Effector memory CD8-positive, alpha-beta T cell (primary cell): ENCODE data around the gene AFMID.
"Not testable (repeated sequence)": the region's sequence is repeated elsewhere in the genome, so short reads cannot be mapped to it uniquely, and the experiment has no call there.

Source experiments
- ATAC-seq: fragments of 150-1000 bp; cut with Tn5 transposase; replicated peaks from 2 replicates; pipeline ENCODE4 v1.10.0; 2021; ENCODE audit warnings: mild to moderate bottlenecking, moderate library complexity
- DNase-seq, 3 experiments: peaks; one replicate each; pipeline ENCODE4 v3.0.0; 2021
- H3K27ac Mint-ChIP-seq, 2 donors: one replicate each; pipeline ENCODE4 v1.8.0; 2022; ENCODE audit warnings: mild to moderate bottlenecking in 2 of 2, mixed read lengths in 2 of 2, moderate library complexity in 2 of 2
- H3K27me3 Mint-ChIP-seq, 2 donors: one replicate each; pipeline ENCODE4 v1.8.0; 2022; ENCODE audit warnings: mixed read lengths in 2 of 2
- H3K36me3 Mint-ChIP-seq: one replicate; pipeline ENCODE4 v1.8.0; 2022; ENCODE audit warnings: mild to moderate bottlenecking, moderate library complexity, mixed read lengths; ENCODE audit not compliant: insufficient read depth
- H3K4me1 Mint-ChIP-seq, 2 donors: one replicate each; pipeline ENCODE4 v1.8.0; 2022; ENCODE audit warnings: low read depth in 2 of 2, mixed read lengths in 2 of 2
- H3K4me3 Mint-ChIP-seq, 2 donors: one replicate each; pipeline ENCODE4 v1.8.0; 2022; ENCODE audit warnings: mild to moderate bottlenecking in 2 of 2, mixed read lengths in 2 of 2, moderate library complexity in 2 of 2
- H3K9me3 Mint-ChIP-seq, 2 donors: one replicate each; pipeline ENCODE4 v1.8.0; 2022; ENCODE audit warnings: mixed read lengths in 2 of 2

AFMID gene

DNA sequence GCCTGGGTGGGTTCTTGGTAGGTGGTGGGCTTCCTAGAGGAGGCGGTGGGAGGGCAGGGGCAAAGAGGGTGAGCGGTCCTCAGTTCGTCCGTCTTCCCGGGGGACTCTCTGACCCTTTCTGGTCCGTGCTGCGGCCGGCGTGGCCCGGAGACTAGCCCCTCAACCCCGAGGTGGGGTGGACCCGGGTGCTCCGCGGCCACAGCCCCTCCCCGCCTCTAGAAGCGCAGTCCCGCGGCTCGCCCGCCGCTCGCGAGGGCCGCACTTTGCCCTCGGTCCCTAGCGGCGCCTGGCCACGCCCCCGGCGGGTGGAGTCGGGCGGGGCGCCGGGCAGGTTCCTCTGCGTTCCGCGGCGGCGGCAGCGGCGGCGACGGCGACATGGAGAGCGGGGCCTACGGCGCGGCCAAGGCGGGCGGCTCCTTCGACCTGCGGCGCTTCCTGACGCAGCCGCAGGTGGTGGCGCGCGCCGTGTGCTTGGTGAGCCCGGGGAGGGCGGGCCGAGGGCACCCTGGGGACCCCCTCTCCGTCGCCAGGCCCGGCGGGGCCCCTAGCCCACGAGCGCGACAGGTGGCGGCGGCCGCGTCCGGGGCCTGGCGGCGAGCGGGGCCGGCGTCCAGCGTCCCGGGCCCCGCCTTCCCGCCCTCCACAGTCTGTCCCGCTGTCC, 18.8 kb upstream of the AFMID start, which contains the start of gene SYNGR2:
SYNGR2 (plus strand) TSS at position 340 of the 661 bp plus-strand sequence; CDS start at position 376, 36 bp downstream.
- H3K36me3 Mint-ChIP-seq: peaks cover 15% of the 10 kb centered on the region
- H3K4me1 Mint-ChIP-seq: peaks cover 18 to 27% of the 10 kb centered on the region in 2 donors
- H3K9me3 Mint-ChIP-seq: no peaks in the 10 kb centered on the region
- no peaks in the 10 kb centered on the region for H3K27me3 Mint-ChIP-seq
- peak; percentile 85 to 90 (median 87) for DNase-seq
- peak within 1 kb of the TSS; percentile 35 to 80 for H3K27ac Mint-ChIP-seq
- peak within 1 kb of the TSS; percentile 66 to 74 for H3K4me3 Mint-ChIP-seq
- ATAC-seq: peak; percentile 91

DNA sequence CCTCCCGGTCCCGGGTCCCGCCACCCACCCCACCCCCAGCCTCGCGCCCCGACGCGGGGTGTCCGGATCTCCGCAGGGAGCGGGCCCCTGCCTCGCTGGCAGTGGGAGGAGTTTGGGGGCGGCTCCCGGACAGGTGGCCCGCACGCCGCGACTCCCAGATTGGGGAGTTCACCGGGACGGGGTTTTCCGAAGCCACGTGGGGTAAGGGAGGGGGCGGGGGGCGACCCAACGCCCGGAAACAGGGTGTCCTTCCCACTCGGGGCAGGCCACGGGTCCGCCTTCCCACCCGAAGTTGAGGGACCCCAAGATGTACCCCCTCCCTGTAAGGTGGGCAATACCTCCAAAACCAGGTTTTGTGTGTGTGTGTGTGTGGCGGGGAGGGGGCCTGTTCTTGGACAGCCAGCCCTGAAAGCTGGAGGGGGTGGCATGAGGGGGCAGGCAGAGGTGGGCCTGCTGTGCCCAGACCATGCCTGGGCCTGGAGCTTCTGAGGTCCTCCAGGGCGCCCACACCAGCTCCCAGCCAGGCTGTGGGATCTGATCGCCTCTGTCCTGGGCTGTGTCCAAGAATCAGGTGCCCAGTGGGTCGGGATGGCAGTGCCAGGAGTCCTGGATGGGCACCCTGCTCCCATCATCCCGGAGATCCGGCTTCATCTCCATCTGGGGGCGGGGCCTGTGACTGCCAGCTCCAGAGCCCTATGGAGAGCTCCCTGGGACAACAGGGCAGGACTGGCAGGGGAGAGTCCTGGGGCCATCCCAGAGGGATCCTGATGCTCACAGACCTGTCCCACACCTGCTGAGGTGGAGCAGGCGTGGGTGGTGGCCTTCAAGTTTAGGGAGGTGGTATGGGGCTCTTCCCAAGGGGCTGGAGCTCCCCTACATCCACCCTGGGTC, 18.0 kb upstream of the AFMID start:
- Mint-ChIP-seq H3K9me3 (no peaks in the 10 kb centered on the region), H3K4me1 (peaks cover 26 to 35% of the 10 kb centered on the region in 2 donors), H3K27ac (peak overlapping the region; percentile 35 to 80), H3K27me3 (no peaks in the 10 kb centered on the region), H3K4me3 (peak overlapping the region; percentile 60 to 71), H3K36me3 (peaks cover 21% of the 10 kb centered on the region)
- peak; percentile 62 for ATAC-seq
- DNase-seq: peak in 2 of 3 experiments; percentile 35 to 39

DNA sequence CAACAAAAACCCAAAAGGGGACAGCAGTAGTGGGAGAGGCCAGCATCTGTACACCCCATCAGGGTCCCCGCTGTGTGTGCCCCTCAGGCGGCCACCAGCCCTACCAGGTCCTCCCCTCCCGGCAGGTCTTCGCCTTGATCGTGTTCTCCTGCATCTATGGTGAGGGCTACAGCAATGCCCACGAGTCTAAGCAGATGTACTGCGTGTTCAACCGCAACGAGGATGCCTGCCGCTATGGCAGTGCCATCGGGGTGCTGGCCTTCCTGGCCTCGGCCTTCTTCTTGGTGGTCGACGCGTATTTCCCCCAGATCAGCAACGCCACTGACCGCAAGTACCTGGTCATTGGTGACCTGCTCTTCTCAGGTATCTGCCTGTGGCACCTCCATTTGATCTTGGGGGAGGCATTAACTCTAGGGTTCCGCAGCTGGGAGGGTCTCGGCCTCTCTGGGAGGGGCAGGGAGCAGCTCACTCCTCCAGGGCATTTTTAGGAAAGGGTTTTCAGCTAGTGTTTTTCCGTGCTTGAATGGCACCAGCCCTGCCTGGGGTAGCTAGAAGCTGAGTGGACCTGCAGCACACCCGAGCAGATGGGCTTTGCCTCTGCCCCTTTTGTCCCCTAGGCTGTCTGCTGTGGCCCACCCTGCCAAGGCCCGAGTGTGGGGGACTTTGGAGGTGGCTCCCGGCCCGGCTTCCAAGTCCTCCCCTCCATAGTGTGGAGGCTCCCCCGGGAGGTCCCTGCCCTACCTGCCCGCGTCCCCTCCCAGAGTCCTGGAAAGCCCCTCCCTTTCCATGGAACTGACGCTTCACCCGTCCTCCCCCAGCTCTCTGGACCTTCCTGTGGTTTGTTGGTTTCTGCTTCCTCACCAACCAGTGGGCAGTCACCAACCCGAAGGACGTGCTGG, 16.2 kb upstream of the AFMID start:
- H3K4me3 Mint-ChIP-seq: peak overlapping the region; percentile 8 to 51
- H3K27ac Mint-ChIP-seq: peak overlapping the region; percentile 17 to 68
- H3K9me3 Mint-ChIP-seq: no peaks in the 10 kb centered on the region
- peaks cover 29 to 37% of the 10 kb centered on the region in 2 donors for H3K4me1 Mint-ChIP-seq
- no peak for DNase-seq
- peaks cover 25% of the 10 kb centered on the region for H3K36me3 Mint-ChIP-seq
- no peaks in the 10 kb centered on the region for H3K27me3 Mint-ChIP-seq
- ATAC-seq: no peak

DNA sequence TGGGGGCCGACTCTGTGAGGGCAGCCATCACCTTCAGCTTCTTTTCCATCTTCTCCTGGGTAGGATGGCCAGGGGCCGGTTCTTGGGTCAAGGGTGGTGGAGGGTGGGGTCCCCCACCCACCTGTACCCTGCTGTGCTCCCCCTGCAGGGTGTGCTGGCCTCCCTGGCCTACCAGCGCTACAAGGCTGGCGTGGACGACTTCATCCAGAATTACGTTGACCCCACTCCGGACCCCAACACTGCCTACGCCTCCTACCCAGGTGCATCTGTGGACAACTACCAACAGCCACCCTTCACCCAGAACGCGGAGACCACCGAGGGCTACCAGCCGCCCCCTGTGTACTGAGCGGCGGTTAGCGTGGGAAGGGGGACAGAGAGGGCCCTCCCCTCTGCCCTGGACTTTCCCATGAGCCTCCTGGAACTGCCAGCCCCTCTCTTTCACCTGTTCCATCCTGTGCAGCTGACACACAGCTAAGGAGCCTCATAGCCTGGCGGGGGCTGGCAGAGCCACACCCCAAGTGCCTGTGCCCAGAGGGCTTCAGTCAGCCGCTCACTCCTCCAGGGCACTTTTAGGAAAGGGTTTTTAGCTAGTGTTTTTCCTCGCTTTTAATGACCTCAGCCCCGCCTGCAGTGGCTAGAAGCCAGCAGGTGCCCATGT, 15.4 kb upstream of the AFMID start:
- Mint-ChIP-seq H3K27ac (peak overlapping the region in 1 of 2 donors; percentile 68), H3K4me3 (peak overlapping the region in 1 of 2 donors; percentile 17), H3K36me3 (peaks cover 27% of the 10 kb centered on the region), H3K4me1 (peaks cover 34 to 42% of the 10 kb centered on the region in 2 donors)
- not testable (repeated sequence) for DNase-seq, H3K27me3 Mint-ChIP-seq, ATAC-seq, H3K9me3 Mint-ChIP-seq

DNA sequence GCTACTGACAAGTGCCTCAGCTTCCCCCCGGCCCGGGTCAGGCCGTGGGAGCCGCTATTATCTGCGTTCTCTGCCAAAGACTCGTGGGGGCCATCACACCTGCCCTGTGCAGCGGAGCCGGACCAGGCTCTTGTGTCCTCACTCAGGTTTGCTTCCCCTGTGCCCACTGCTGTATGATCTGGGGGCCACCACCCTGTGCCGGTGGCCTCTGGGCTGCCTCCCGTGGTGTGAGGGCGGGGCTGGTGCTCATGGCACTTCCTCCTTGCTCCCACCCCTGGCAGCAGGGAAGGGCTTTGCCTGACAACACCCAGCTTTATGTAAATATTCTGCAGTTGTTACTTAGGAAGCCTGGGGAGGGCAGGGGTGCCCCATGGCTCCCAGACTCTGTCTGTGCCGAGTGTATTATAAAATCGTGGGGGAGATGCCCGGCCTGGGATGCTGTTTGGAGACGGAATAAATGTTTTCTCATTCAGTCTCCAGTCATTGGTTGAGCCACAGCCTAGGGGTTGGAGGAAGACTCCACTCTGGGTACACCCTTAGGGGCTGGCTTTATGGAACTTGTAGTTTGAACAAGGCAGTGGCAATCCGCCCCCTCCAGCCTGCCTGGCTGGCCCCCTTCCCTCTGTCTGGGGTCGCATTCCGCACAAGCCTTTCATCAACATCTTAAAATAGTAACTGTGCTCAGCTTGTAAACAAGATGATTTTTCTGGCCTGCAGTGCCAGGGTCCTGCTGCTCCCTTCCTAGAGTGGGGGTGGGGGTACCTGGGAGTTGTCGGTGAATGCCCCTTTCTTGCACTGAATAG, 14.7 kb upstream of the AFMID start:
- peak overlapping the region in 1 of 2 donors; percentile 17 for H3K4me3 Mint-ChIP-seq
- H3K27ac Mint-ChIP-seq: peak overlapping the region; percentile 88 to 90
- no peak for ATAC-seq

DNA sequence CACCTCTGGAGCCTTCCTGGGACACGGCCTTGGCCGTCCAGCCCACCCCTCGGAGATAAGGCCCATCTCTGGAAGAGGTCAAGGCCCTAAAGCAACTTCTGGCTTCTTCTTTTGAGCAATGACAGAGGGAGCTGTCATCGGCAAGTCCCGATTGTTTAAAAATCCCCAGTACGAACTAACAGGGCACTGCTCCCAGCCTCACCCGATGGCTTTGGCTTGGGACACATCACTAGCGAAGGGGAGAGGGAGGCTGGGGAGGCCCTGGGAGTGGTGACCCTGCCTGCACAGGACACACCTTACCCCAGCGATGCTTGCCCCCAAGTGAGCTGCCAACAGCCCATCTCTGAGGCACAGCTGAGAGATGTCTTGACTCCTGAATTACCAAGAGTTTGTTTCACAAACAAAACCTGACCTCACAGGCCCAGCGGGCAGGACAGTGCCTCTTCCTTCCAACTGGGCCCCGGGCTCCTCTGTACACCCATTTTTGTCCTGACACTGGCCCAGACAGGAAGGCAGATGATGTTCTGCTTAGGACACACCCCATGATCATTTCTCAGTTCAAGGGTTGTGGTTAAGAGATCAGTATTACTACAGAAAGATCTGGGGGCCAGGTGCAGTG, 14.0 kb upstream of the AFMID start:
- DNase-seq (no peak), ATAC-seq (peak; percentile 31)
- H3K4me3 Mint-ChIP-seq: peak overlapping the region; percentile 18 to 60
- H3K36me3 Mint-ChIP-seq: peaks cover 32% of the 10 kb centered on the region
- H3K27me3 Mint-ChIP-seq: no peaks in the 10 kb centered on the region
- peak overlapping the region; percentile 88 to 90 for H3K27ac Mint-ChIP-seq
- no peaks in the 10 kb centered on the region for H3K9me3 Mint-ChIP-seq
- peaks cover 34 to 42% of the 10 kb centered on the region in 2 donors for H3K4me1 Mint-ChIP-seq

More for the DNA sequence above, 14.7 kb upstream of the AFMID start:
- Mint-ChIP-seq H3K36me3 (peaks cover 27% of the 10 kb centered on the region), H3K9me3 (no peaks in the 10 kb centered on the region), H3K27me3 (no peaks in the 10 kb centered on the region), H3K4me1 (peaks cover 34 to 42% of the 10 kb centered on the region in 2 donors)
- DNase-seq: no peak

DNA sequence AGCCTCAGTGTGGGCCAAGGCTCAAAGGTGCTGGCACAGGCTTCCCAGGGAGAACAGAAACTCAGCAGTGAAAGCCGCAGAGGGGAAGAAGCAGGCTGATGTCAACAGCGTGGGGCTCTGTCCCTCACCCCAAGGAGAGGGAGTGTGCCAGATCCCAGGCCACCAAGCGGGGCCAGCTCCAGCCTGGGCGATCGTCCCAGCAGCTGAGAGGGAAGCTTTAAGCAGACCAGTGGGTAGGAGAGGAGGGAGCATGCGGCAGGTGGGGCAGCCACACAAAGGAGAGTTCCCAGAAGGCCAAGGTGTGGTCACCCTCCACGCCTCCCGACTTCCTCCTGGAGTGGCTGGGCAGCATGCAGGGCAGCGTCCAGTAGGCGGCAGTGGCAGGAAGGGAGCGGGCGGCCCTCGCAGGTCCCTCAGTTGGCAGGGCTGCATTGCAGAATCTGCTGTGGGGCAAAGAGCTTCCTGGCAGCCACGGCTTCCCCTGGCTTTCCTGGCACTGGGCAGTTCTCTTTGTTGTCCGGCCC, 12.8 kb upstream of the AFMID start:
- H3K9me3 Mint-ChIP-seq: no peaks in the 10 kb centered on the region
- no peaks in the 10 kb centered on the region for H3K27me3 Mint-ChIP-seq
- H3K4me1 Mint-ChIP-seq: peaks cover 34 to 38% of the 10 kb centered on the region in 2 donors
- ATAC-seq (no peak), DNase-seq (no peak)
- peaks cover 32% of the 10 kb centered on the region for H3K36me3 Mint-ChIP-seq
- H3K4me3 Mint-ChIP-seq: peak overlapping the region in 1 of 2 donors; percentile 23
- H3K27ac Mint-ChIP-seq: peak overlapping the region in 1 of 2 donors; percentile 88

DNA sequence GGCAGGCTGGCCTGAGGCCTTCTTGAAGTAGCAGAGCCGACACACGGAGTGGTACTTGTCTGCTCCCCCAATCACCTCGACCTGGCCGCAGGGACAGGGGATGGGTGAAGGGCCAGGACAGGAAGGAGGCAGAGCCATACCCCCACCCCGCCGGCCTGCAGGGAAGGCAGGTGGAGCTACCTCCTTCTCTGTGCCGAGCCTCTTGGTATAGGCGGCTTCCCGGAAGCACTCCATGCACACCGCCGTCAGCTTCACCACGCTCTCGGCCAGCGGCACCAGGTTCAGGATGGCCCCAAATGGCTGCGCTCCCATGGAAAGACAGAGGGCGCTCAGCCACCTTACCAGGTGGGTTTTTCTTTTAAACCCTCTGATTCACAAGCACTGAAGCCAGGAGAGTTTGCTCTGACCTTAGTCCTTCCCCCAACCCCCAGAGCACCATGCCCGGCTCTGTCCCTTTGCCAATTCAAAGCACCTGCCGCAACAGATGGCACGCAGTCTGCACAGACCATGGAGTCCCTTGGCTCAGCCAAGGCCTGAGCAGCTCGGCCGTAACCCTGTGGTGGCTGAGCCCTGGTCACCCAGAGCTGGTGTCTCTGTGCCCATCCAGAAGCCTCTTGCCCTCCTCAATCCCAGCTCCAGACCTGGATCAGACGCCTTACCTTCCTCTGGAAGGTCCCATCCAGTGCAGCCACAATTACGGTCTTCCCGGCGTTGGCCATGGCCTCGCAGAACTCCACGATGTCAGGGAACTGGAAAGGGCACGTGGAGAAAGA, 12.1 kb upstream of the AFMID start:
- peak overlapping the region in 1 of 2 donors; percentile 31 for H3K27ac Mint-ChIP-seq
- no peaks in the 10 kb centered on the region for H3K27me3 Mint-ChIP-seq
- peaks cover 32 to 34% of the 10 kb centered on the region in 2 donors for H3K4me1 Mint-ChIP-seq
- no peak for DNase-seq
- H3K36me3 Mint-ChIP-seq: peaks cover 32% of the 10 kb centered on the region
- no peak overlapping the region for H3K4me3 Mint-ChIP-seq
- ATAC-seq: no peak
- H3K9me3 Mint-ChIP-seq: no peaks in the 10 kb centered on the region

DNA sequence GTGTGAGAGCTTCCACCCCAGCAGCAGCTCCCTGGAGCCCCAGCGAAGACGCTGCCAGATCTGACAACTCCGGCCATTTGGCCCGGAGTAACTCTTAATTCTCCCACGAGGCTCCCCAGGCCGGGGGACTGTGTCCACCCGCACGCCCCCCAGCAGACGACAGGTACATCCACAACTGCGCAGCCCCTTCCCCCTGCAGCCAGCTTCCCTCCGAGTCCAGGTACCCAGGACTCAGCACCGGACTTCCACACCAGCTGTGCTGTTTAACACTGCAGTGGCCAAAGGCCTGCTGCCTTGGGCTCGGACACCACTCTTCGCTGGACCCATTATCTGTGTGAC, 11.6 kb upstream of the AFMID start:
- DNase-seq (no peak), ATAC-seq (no peak)
- Mint-ChIP-seq H3K36me3 (peaks cover 32% of the 10 kb centered on the region), H3K4me1 (peaks cover 37 to 38% of the 10 kb centered on the region in 2 donors), H3K27ac (peak overlapping the region; percentile 15 to 31), H3K4me3 (no peak overlapping the region), H3K9me3 (no peaks in the 10 kb centered on the region), H3K27me3 (no peaks in the 10 kb centered on the region)

DNA sequence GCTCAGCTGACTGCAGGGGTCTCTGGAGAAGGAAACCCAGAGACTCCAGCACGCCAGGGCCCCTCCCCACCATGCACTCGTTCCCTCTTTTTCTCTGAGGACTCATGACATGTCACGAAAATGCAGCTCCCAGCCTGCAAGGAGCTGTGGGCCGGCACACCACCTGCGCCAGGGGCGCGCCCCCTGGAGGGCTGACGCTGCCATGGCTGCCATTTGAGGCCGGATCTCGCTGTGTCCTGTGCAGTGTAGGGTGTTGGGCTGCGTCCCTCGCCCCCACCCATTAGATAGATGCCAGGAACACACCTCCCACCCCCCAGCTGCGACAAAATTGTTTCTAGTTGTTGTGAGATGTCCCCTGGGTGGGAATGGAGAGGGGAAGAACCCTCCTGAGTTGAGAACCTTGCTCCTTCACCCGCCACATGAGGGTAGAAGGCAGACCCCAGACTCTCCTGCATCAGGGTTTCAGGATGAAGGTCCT, 10.6 kb upstream of the AFMID start:
- DNase-seq: peak; percentile 68 to 74 (median 74)
- H3K9me3 Mint-ChIP-seq: no peaks in the 10 kb centered on the region
- no peaks in the 10 kb centered on the region for H3K27me3 Mint-ChIP-seq
- peaks cover 35 to 38% of the 10 kb centered on the region in 2 donors for H3K4me1 Mint-ChIP-seq
- peak; percentile 85 for ATAC-seq
- no peak overlapping the region for H3K4me3 Mint-ChIP-seq
- H3K27ac Mint-ChIP-seq: no peak overlapping the region
- peaks cover 31% of the 10 kb centered on the region for H3K36me3 Mint-ChIP-seq

DNA sequence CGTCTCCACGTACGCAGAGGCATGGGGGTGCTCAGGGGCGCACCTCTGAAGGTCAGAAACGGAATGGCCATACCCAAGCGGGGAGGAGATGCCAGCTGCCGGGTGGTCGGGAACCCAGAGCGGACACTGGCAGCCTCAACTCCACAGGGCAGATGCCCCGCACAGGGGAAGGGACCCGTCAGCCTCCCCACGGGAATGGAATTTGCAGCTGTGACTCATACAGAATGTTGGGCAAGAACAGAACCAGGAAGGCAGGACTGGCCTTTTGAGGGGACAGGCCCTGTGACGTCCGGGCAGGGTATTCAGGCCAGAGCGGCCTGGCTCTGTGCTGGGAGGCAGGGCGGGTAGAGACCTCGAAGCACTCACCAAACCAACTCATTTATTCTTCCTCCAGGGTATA, 7.8 kb upstream of the AFMID start:
- Mint-ChIP-seq H3K9me3 (no peaks in the 10 kb centered on the region), H3K27me3 (no peaks in the 10 kb centered on the region), H3K4me3 (peak overlapping the region; percentile 13 to 68), H3K4me1 (peaks cover 12% of the 10 kb centered on the region in 2 donors), H3K36me3 (peaks cover 13% of the 10 kb centered on the region), H3K27ac (peak overlapping the region in 1 of 2 donors; percentile 74)
- no peak for ATAC-seq
- DNase-seq: no peak
